Placental epithelial cell (primary cell): ENCODE measurements around the gene RHBDL2. TPM values are rescaled to one million over a fixed set of nuclear protein-coding genes. Genes with fewer than 3 reads are reported as not detected.

Experiments used
- small RNA-seq: library from RNA; depleted of rRNA; stranded (forward); fragments of <200 nt; gene quantifications from one replicate; pipeline ENCODE3, GENCODE V24; 2012
- total RNA-seq: library from RNA; depleted of rRNA; stranded (reverse); fragments of >200 nt; gene quantifications from 2 replicates; pipeline ENCODE4 v1.2.3, GENCODE V29; 2012

RHBDL2 gene
- 0.11 and 0.79 TPM in 2 replicates for total RNA-seq

DNA sequence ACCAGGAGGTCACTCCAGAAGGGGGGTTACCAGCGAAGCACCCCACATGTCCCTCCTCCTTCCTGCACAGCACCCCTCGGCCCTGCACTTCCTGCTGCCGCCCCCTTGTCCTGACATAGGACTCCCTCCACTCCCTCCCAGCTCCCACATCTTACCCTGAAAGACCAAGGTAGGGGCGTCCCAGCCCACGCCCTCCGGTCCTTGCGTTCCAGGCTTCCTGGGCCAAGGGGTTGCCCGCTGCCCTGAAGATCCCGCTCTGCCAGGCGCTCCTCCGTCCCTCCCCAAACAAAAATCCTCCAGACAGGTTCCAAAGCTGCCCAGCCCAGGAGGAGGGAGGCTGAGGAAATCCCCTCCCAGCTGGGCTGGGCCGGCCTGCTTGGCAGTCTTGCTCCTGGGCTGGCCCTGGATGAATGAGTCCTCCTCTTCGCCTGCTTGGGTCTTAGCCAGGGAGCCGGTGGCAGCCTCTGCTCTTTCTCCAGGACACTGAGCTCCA lies at the start of gene RHBDL2:
TSS of gene RHBDL2 (minus strand) at position 304 of the 493 bp plus-strand sequence. CDS start 22,618 bp downstream, outside the sequence.

GRCh38 chr1:38990738-38991637 lies 49.4 kb upstream of the RHBDL2 start, which contains the start of gene AKIRIN1:
TSS of gene AKIRIN1 (plus strand) at chr1:38991276. CDS start at chr1:38991381, 105 bp downstream.

DNA sequence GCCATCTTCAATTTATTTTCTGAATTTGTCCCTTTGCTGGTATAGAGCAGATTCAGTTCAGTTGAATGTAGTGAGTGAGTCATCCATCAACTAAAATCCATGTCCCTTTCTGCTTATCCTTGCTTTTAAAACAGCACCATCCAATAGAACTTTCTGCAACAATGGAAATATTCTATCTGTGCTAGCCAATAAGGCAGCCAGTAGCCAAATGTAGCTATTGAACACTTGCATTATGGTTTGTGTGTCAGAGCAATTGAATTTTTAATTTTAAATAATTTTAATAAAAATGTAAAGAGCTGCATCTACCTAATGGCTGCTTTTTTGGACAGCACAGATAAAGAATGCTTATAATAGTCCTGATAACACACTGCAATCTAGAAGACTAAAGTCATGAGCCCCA lies 60.1 kb downstream of the RHBDL2 start, which contains the start of gene GJA9:
TSS of gene GJA9 (minus strand) at position 101 of the 400 bp plus-strand sequence. CDS start 5,489 bp downstream, outside the sequence.

DNA sequence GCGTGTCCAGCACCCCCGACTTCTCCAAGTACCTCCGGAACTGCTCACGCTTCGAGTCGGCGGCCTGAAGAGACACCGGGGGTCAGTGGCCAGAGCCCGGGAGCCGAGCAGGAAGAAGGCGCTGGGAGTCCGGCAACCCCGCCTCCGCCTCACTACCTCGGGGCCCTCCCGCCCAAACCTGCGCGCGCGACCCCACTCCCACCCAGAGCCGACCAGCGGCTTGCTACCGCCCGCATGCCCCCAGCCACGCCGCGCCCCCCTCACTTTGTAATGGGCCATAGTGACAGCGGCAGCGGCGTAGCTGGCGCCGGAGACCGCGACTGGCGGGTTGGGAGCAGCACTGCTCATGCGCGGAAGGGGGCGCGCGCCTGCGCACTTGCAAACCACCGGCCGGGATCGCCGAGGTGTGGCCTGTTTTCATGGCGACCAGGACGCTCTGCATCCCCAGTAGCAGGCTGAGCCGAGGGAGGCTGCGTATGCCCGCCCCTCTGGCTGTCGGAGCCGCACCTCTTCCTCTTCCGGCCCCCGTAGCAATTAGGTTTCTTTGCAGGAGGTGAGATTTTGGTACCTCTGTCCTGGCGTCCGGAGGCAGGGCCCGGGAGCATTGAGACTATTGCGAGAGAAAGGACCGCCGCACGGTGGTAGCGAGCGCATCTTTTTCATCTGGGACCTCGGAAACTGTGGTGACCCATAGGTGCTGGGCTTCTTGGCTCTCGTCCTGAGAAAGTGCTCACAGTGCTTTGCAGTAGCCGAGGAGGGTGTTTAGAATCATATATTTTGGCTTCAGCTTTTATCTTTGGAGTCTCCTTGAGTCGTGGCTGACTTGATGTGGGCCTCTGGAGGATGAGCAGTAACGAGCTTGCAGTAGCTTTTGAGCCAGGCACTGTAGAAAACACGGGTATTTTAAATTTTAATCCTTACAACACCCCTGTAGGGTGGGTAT lies 68.3 kb downstream of the RHBDL2 start, which contains the start of gene MYCBP:
TSS of gene MYCBP (minus strand) at position 322 of the 943 bp plus-strand sequence. CDS start at position 279, 43 bp downstream.

GRCh38 chr1:38859561-38860453 lies 81.8 kb downstream of the RHBDL2 start, which contains the start of gene RRAGC:
TSS of gene RRAGC (minus strand) at chr1:38859772. CDS start at chr1:38859646, 126 bp downstream.

Small RNA genes lying within 50 kb of the gene (small RNA-seq; reads per million reads assigned to genes)
- gene GJA9-MYCBP, result not detected
- gene RF00019, result not detected
- not detected for gene RNU6-605P

Other genes with a start within 250 kb of the RHBDL2 start
- 9.0 and 9.3 TPM in 2 replicates for gene RRAGC, start 82.1 kb downstream of the RHBDL2 start, total RNA-seq
- gene MYCBP, start 68.5 kb downstream of the RHBDL2 start, total RNA-seq, result 10.2 and 15.1 TPM in 2 replicates
- 0.11 TPM in 1 of 2 replicates, not detected in the other for gene GJA9, start 60.2 kb downstream of the RHBDL2 start, total RNA-seq
- gene AKIRIN1, start 49.4 kb upstream of the RHBDL2 start, total RNA-seq, result 36.5 and 39.9 TPM in 2 replicates
- gene NDUFS5, start 84.5 kb upstream of the RHBDL2 start, total RNA-seq, result 243 and 274 TPM in 2 replicates